ENCODE measurements around the gene ORC2.

- TF ChIP-seq CTCF (IDR thresholded peaks at IDR 0.05): no peak
- no peak for TF ChIP-seq POLR2A (IDR thresholded peaks at IDR 0.05)
Measured at GRCh38 chr2:200976710-200977109, 13.2 kb upstream of the ORC2 start.
